ENCODE data around the gene DRAP1. TPM values are rescaled to one million over a fixed set of nuclear protein-coding genes. Genes with fewer than 3 reads are reported as not detected.

Gene DRAP1
- total and polyA plus RNA-seq, 2 experiments from 2014 or later: 121 to 294 TPM

DNA sequence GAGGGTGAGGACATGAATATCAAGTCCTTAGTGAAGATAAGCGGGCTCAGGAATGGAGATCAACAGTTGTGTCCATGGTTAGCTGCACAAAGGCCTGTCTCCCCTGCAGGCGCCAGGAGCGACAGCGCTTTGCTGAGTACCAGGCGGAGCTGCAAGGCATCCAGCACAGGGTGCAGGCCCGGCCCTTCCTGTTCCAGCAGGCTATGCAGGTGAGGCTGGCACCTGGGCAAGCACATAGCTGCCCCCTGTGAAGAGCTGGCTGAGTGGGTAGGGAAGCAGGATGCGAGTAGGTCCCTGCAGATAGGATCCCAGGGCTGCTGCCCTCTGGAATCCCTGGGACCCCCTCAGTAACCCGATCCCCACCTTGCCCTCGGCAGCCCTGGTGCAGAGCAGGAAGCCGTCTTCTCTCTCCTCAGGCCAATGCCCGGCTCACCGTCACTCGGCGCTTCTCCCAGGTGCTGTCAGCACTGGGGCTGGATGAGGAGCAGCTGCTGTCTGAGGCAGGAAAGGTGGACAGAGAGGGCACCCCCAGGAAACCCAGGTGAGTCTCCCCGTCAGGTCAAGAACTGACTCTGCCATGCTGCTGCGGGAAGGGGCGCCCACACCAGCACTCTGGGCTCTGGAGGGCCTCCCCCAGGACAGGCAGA is 39.7 kb downstream of the DRAP1 start:
- Histone ChIP-seq H3K4me2 (0 out of 2 replicates have a peak overlapping the region, but pooled peaks have one; percentile 26), H3K9me2 (ENCODE audit: insufficient read depth) (no peaks in the 10 kb centered on the region), H3K4me1 (ENCODE audit: insufficient read depth) (peaks cover 8% of the 10 kb centered on the region), H4K20me1 (replicated peaks; ENCODE audit: insufficient read depth) (peaks cover 13% of the 10 kb centered on the region), H3F3A (replicated peaks; ENCODE audit: low read depth) (0 out of 2 replicates have a peak, but pooled peaks cover 3% of the 10 kb centered on the region), H3K79me2 (replicated peaks; ENCODE audit: insufficient read depth) (peaks cover 19% of the 10 kb centered on the region), H2AFZ (no peak overlapping the region), H3K27ac (ENCODE audit: low read depth) (no peak overlapping the region), H3K4me3 (no peak overlapping the region), H3K36me3 (ENCODE audit: insufficient read depth) (no peaks in the 10 kb centered on the region), H3K27me3 (ENCODE audit: insufficient read depth) (no peaks in the 10 kb centered on the region)
- TF ChIP-seq, protein P1, sequence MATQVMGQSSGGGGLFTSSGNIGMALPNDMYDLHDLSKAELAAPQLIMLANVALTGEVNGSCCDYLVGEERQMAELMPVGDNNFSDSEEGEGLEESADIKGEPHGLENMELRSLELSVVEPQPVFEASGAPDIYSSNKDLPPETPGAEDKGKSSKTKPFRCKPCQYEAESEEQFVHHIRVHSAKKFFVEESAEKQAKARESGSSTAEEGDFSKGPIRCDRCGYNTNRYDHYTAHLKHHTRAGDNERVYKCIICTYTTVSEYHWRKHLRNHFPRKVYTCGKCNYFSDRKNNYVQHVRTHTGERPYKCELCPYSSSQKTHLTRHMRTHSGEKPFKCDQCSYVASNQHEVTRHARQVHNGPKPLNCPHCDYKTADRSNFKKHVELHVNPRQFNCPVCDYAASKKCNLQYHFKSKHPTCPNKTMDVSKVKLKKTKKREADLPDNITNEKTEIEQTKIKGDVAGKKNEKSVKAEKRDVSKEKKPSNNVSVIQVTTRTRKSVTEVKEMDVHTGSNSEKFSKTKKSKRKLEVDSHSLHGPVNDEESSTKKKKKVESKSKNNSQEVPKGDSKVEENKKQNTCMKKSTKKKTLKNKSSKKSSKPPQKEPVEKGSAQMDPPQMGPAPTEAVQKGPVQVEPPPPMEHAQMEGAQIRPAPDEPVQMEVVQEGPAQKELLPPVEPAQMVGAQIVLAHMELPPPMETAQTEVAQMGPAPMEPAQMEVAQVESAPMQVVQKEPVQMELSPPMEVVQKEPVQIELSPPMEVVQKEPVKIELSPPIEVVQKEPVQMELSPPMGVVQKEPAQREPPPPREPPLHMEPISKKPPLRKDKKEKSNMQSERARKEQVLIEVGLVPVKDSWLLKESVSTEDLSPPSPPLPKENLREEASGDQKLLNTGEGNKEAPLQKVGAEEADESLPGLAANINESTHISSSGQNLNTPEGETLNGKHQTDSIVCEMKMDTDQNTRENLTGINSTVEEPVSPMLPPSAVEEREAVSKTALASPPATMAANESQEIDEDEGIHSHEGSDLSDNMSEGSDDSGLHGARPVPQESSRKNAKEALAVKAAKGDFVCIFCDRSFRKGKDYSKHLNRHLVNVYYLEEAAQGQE (IDR thresholded peaks at IDR 0.05; ENCODE audit: unreplicated experiment): no peak
- TF ChIP-seq JUNB (IDR thresholded peaks at IDR 0.05; ENCODE audit: unreplicated experiment): no peak
- no peak for TF ChIP-seq EZH2 (IDR thresholded peaks at IDR 0.05; ENCODE audit: low read depth, unreplicated experiment)
- TF ChIP-seq, protein P2, sequence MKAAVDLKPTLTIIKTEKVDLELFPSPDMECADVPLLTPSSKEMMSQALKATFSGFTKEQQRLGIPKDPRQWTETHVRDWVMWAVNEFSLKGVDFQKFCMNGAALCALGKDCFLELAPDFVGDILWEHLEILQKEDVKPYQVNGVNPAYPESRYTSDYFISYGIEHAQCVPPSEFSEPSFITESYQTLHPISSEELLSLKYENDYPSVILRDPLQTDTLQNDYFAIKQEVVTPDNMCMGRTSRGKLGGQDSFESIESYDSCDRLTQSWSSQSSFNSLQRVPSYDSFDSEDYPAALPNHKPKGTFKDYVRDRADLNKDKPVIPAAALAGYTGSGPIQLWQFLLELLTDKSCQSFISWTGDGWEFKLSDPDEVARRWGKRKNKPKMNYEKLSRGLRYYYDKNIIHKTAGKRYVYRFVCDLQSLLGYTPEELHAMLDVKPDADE (IDR thresholded peaks at IDR 0.05): no peak
- TF ChIP-seq, protein P3, sequence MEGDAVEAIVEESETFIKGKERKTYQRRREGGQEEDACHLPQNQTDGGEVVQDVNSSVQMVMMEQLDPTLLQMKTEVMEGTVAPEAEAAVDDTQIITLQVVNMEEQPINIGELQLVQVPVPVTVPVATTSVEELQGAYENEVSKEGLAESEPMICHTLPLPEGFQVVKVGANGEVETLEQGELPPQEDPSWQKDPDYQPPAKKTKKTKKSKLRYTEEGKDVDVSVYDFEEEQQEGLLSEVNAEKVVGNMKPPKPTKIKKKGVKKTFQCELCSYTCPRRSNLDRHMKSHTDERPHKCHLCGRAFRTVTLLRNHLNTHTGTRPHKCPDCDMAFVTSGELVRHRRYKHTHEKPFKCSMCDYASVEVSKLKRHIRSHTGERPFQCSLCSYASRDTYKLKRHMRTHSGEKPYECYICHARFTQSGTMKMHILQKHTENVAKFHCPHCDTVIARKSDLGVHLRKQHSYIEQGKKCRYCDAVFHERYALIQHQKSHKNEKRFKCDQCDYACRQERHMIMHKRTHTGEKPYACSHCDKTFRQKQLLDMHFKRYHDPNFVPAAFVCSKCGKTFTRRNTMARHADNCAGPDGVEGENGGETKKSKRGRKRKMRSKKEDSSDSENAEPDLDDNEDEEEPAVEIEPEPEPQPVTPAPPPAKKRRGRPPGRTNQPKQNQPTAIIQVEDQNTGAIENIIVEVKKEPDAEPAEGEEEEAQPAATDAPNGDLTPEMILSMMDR (conservative IDR thresholded peaks at IDR 0.05; ENCODE audit: low read depth in 2 of 2): no peak
- TF ChIP-seq EZH2phosphoT487 (IDR thresholded peaks at IDR 0.05; ENCODE audit: unreplicated experiment): no peak
- no peak for TF ChIP-seq NANOG (IDR thresholded peaks at IDR 0.05; ENCODE audit: borderline replicate concordance)
- no peak for TF ChIP-seq ZNF114 (CRISPR knock-in tag; IDR thresholded peaks at IDR 0.05)
- TF ChIP-seq STAT1 (IDR thresholded peaks at IDR 0.05; ENCODE audit: unreplicated experiment): no peak
- no peak for TF ChIP-seq CREB1 (CRISPR knock-in tag; IDR thresholded peaks at IDR 0.05; ENCODE audit: low read depth)
- no peak for TF ChIP-seq ZNF331 (CRISPR knock-in tag; IDR thresholded peaks at IDR 0.05; ENCODE audit: low read depth)
- TF ChIP-seq POLR2AphosphoS5 (IDR thresholded peaks at IDR 0.05; ENCODE audit: low read depth): no peak
- no peak for TF ChIP-seq ZNF462 (CRISPR knock-in tag; IDR thresholded peaks at IDR 0.05)
- peaks cover 8% of the 10 kb centered on the region; the same call in 1 of the 3 replicates for H3K36me3 Mint-ChIP-seq (ENCODE audit: low read depth)
- DNase-seq (ENCODE audit: low spot score): peak; percentile 40
- H3K4me1 Mint-ChIP-seq: peaks cover 17% of the 10 kb centered on the region
- H3K27ac Mint-ChIP-seq: no peak overlapping the region
- H3K4me3 Mint-ChIP-seq: no peak overlapping the region
- ATAC-seq: no peak; the same call in 2 of the 3 replicates
- H3K27me3 Mint-ChIP-seq (ENCODE audit: insufficient read depth, low read depth, poor library complexity): peaks cover 14% of the 10 kb centered on the region
- peaks cover 2% of the 10 kb centered on the region; the same call in 1 of the 3 replicates for H3K9me3 Mint-ChIP-seq
